ENCODE data around the gene PBX1. TPM values are rescaled to one million over a fixed set of nuclear protein-coding genes. Genes with fewer than 3 reads are reported as not detected.

PBX1 gene
- total RNA-seq, 1 experiment from 2014 or later, result 9.8 TPM

- no peaks in the 10 kb centered on the region for H3K9me3 ChIP-seq (ENCODE audit: low read length)
- H3K4me3 ChIP-seq (ENCODE audit: low read length), result no peak overlapping the region
- no peaks in the 10 kb centered on the region for H4K20me1 ChIP-seq (ENCODE audit: low read length)
- POLR2A ChIA-PET (ENCODE audit: unreplicated experiment), result no interaction called here
- DNase-seq, result no peak
- H3K36me3 ChIP-seq (ENCODE audit: low read depth, low read length), result no peaks in the 10 kb centered on the region
- no peak overlapping the region for H2AFZ ChIP-seq (ENCODE audit: low read length)
- no peak overlapping the region for H3K9ac ChIP-seq (ENCODE audit: low read length)
- no TSS peak for BruUV-seq (replicated peaks)
- no peaks in the 10 kb centered on the region for H3K4me1 ChIP-seq (ENCODE audit: insufficient read depth, low read length)
- no peak overlapping the region for H3K4me2 ChIP-seq (ENCODE audit: low read length)
- no peaks in the 10 kb centered on the region; the same call in 1 of the 2 replicates for H3K27me3 ChIP-seq (ENCODE audit: low read length)
- intact Hi-C loops (cut with micrococcal nuclease), result no loop called here
- H3K9me2 ChIP-seq (replicated peaks; ENCODE audit: low read length), result no peaks in the 10 kb centered on the region
- TF ChIP-seq EZH2phosphoT487 (IDR thresholded peaks at IDR 0.05; ENCODE audit: borderline replicate concordance, low read length) (no peak), EZH2 (IDR thresholded peaks at IDR 0.05; ENCODE audit: low read length, unreplicated experiment) (no peak)
- TF ChIP-seq, protein P1, sequence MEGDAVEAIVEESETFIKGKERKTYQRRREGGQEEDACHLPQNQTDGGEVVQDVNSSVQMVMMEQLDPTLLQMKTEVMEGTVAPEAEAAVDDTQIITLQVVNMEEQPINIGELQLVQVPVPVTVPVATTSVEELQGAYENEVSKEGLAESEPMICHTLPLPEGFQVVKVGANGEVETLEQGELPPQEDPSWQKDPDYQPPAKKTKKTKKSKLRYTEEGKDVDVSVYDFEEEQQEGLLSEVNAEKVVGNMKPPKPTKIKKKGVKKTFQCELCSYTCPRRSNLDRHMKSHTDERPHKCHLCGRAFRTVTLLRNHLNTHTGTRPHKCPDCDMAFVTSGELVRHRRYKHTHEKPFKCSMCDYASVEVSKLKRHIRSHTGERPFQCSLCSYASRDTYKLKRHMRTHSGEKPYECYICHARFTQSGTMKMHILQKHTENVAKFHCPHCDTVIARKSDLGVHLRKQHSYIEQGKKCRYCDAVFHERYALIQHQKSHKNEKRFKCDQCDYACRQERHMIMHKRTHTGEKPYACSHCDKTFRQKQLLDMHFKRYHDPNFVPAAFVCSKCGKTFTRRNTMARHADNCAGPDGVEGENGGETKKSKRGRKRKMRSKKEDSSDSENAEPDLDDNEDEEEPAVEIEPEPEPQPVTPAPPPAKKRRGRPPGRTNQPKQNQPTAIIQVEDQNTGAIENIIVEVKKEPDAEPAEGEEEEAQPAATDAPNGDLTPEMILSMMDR (conservative IDR thresholded peaks at IDR 0.05; ENCODE audit: low read depth, low read length), result no peak
- CTCF ChIA-PET, result no interaction called here
- H3F3A ChIP-seq (ENCODE audit: low read length, unreplicated experiment), result no peaks in the 10 kb centered on the region
- H3K27ac ChIP-seq (ENCODE audit: low read length), result no peak overlapping the region
- no peak for ATAC-seq
- H3K79me2 ChIP-seq (ENCODE audit: low read length), result no peaks in the 10 kb centered on the region
These were observed 294.2 kb downstream of the PBX1 start for GRCh38 chr1:164853146-164853545.

- Histone ChIP-seq H3K9me3 (ENCODE audit: low read length) (no peaks in the 10 kb centered on the region), H2AFZ (ENCODE audit: low read length) (no peak overlapping the region), H3K4me3 (ENCODE audit: low read length) (no peak overlapping the region), H3F3A (ENCODE audit: low read length, unreplicated experiment) (no peaks in the 10 kb centered on the region), H3K9ac (ENCODE audit: low read length) (no peak overlapping the region), H3K79me2 (ENCODE audit: low read length) (no peaks in the 10 kb centered on the region), H4K20me1 (ENCODE audit: low read length) (no peaks in the 10 kb centered on the region), H3K27ac (ENCODE audit: low read length) (no peak overlapping the region), H3K4me2 (ENCODE audit: low read length) (no peak overlapping the region), H3K9me2 (replicated peaks; ENCODE audit: low read length) (no peaks in the 10 kb centered on the region), H3K36me3 (ENCODE audit: low read depth, low read length) (no peaks in the 10 kb centered on the region), H3K4me1 (ENCODE audit: insufficient read depth, low read length) (no peaks in the 10 kb centered on the region), H3K27me3 (ENCODE audit: low read length) (peaks cover 9% of the 10 kb centered on the region; the same call in 1 of the 2 replicates)
- BruUV-seq (replicated peaks), result no TSS peak
- ChIA-PET CTCF (no interaction called here), POLR2A (ENCODE audit: unreplicated experiment) (no interaction called here)
- DNase-seq, result no peak
- no peak for TF ChIP-seq EZH2 (IDR thresholded peaks at IDR 0.05; ENCODE audit: low read length, unreplicated experiment)
- TF ChIP-seq, protein P1 (conservative IDR thresholded peaks at IDR 0.05; ENCODE audit: low read depth, low read length), result no peak
- no peak for ATAC-seq
- intact Hi-C loops (cut with micrococcal nuclease), result no loop called here
These were observed 296.8 kb downstream of the PBX1 start for GRCh38 chr1:164855716-164856329.

DNA sequence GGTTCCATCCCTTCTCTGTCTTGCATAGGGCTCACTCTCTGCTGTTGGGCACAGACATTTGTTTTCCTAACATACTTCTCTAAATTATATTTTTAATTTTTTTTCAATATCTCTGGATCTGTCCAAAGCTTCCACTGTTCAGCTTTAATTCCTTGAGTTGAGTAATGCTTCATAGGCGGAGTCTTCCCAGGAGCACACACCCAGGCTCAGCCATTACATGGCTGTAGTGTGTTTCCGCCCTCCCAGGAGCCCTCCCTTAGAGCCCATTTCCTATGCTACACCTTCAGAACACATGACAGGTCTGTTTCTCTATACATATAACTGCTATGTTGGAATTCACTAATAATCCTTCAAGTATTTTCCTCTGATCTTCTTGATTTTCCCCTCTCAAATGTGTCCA is 297.4 kb downstream of the PBX1 start:
- no peak for ATAC-seq
- intact Hi-C loops (cut with micrococcal nuclease), result no loop called here
- H3K79me2 ChIP-seq (ENCODE audit: low read length), result no peaks in the 10 kb centered on the region
- H3K4me2 ChIP-seq (ENCODE audit: low read length), result no peak overlapping the region
- H3F3A ChIP-seq (ENCODE audit: low read length, unreplicated experiment), result no peaks in the 10 kb centered on the region
- no peaks in the 10 kb centered on the region for H4K20me1 ChIP-seq (ENCODE audit: low read length)
- no peak overlapping the region for H3K9ac ChIP-seq (ENCODE audit: low read length)
- no peak for DNase-seq
- no peaks in the 10 kb centered on the region for H3K36me3 ChIP-seq (ENCODE audit: low read depth, low read length)
- no peaks in the 10 kb centered on the region for H3K9me3 ChIP-seq (ENCODE audit: low read length)
- no peak overlapping the region for H3K4me3 ChIP-seq (ENCODE audit: low read length)
- no TSS peak for BruUV-seq (replicated peaks)
- H3K9me2 ChIP-seq (replicated peaks; ENCODE audit: low read length), result no peaks in the 10 kb centered on the region
- H3K27me3 ChIP-seq (ENCODE audit: low read length), result peaks cover 13% of the 10 kb centered on the region; the same call in 1 of the 2 replicates
- CTCF ChIA-PET, result no interaction called here
- H3K4me1 ChIP-seq (ENCODE audit: insufficient read depth, low read length), result no peaks in the 10 kb centered on the region
- POLR2A ChIA-PET (ENCODE audit: unreplicated experiment), result no interaction called here
- H3K27ac ChIP-seq (ENCODE audit: low read length), result no peak overlapping the region
- TF ChIP-seq, protein P1 (conservative IDR thresholded peaks at IDR 0.05; ENCODE audit: low read depth, low read length), result no peak
- TF ChIP-seq EZH2phosphoT487 (IDR thresholded peaks at IDR 0.05; ENCODE audit: borderline replicate concordance, low read length), result no peak
- no peak for TF ChIP-seq EZH2 (IDR thresholded peaks at IDR 0.05; ENCODE audit: low read length, unreplicated experiment)
- H2AFZ ChIP-seq (ENCODE audit: low read length), result no peak overlapping the region
